Kasumi-1 (cell line): Measurements from ENCODE around the gene VHLL.
"Not testable (repeated sequence)": the region's sequence is repeated elsewhere in the genome, so short reads cannot be mapped to it uniquely, and the experiment has no call there.

Source experiments
- DNase-seq, 2 experiments: peaks; one replicate each; lab custom pipeline; 2025; lab: John Stamatoyannopoulos, UW

Gene VHLL

DNA sequence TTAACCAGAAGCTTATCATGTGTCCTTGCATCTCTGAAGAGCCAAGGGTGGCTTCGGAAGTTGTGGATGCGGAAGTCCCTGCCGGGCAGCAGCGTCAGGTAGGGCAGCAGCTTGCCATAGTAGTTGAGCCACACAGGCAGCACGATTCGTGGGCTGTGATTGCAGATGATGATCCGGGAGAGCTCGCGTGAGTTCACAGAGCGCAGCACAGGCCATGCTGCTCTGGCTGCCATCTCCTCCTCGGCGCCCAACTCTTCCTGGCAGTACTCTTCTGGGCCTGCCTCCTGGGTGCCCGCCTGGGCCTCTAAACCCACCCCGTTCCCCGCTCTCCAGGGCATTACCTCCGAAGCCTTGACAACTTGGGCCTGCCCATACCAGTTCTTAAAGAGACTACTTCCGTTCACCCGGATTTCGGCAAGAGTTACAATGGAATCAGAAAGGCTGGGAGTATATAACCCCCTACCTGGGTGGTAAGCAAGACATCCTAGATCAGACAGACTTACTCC is at the start of gene VHLL:
Gene VHLL, minus strand, starts transcription at position 456 of the 506 bp plus-strand sequence. Its CDS starts 118 bp downstream, at position 338.
- no peak for DNase-seq

DNA sequence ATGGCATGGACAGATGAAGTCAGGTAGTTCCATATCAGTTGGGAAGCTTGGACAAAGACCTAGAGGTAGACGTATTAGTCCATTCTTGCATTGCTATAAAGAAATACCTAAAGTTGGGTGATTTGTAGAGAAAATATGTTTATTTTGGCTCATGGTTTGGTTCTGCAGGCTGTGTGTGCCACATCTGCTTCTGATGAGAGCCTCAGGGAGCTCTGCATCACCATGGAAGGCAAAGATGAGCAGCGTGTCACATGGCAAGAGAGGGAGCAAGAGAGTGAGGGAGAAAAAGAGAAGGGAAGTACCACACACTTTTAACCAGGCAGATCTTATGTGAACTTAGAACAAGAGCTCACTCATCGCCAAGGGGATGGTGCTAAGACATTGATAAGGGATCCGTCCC is 48.2 kb upstream of the VHLL start:
- no peak for DNase-seq

DNA sequence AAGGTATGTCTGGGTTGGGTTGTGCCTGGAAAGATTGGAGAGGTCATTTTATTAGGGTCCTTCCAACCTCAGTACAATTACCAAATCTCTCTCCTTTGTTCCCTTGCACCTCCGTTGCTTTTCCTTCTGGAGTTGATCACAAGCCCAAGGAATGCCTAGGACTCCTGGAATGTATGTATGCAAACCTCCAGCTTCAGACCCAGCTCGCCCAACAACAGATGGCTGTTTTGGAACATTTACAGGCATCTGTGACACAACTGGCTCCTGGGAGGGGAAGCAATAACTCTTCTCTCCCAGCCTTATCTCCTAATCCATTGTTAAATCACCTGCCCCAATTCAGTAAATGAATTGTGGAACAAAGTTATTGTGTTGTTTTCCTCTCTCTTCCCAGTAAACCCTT is 47.5 kb upstream of the VHLL start:
- DNase-seq = no peak

DNA sequence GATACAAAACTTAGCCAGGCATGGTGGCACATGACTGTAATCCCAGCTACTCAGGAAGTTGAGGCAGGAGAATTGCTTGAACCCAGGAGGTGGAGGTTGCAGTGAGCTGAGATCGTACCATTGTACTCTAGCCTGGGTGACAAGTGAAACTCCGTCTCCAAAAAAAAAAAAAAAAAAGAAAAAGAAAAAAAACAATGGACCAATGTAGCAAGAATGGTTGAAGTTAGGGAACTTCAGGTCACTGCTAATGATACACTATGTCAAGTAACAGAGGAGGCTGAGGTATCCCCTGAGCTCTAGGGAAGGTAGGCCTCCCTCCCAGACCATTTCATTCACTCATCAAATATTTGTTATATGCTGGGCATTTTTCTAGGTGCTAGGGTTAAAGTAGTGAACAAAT is 46.9 kb upstream of the VHLL start:
- DNase-seq = not testable (repeated sequence)

DNA sequence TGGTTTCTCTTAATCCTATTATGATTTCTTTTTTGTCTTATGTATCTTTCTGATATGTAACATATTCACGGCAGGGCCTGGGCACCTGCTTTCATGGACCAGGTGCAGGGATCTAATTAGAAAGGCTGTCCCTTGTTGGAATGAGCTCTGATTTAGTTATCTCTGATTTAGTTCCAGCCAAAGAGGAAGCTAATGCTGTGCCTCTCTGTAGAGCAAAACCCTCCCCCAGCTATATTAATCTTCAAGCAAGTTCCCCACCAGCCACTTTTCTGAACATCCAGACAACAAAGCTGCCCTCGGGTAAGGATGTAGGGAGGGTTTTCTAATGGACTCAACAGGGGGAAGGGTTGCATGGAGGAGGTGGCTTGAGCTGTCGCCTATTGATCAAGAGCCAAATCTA is 45.3 kb upstream of the VHLL start:
- DNase-seq = peak in 1 of 2 experiments; percentile 9

DNA sequence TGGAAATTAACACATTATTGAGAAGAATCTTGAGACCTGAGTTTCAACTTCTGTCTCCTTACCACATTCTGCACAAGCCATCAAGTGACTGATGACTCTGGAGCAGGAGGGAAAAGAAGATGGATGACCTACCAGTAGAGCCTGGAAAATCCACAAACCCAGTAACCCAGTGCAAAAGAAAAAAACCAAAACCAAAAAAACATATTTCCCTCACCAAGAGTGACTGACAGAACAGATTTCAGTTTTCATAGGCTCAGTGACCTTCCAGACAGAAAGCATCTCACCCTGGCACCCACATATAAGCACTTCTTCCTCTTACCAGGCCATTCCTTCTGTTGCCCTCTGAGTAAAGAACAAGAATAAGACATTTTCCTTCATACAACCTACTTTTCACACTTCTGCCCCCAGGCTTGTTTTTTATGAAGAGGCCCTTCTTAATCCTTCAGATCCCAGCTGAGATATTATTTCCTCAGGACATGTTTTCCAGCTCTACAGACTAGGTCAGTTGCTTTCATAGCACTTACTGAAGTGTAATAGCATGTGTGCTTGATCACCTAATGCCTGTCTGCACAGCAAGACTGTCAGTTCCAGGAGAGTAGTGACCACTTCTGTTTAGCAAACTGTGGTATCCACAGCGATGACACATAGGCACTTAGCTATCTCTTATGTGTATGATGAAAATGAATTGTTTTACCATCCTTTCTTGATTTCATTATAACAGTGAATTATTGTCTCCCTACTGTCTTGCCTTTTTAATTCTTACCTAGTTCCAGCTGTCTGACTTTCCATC is 43.3 kb upstream of the VHLL start:
- DNase-seq = no peak

DNA sequence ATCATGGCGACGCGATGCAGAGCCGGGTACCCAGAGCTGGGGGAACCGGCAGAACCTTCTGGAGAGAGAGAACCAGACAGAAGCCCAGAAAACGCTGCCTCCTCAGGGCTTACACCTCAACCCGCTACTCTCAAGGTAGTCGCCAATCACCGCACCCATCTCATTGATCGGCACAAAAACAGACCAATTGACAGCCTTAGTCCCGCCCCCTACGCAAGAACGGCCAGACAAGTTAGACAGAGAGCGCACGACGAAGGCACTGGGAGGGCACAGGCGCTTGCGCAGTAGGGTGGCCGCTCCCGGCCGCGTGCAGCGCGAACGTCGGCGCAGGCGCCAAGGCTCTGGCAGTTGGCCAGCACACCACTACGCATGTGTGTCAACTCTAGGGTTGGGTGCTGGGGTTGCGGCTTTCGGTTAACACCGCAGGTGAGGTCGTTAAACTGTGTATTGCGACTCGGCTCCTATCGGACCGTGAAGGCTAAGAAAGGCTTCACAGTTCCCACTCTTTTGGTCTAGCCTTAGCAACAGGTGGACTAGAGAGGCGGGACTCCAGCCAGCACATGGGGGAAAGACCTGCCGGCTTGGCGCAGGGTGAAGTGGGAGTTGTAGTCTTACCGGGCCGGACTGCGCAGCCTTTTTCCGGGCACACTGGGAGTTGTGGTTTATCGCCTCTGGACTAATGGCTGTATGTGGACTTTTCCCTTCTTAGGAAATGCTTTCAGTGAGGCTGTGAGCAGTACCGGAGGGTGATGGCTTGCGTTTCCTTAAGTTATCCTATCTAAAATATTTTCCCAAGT is 39.3 kb upstream of the VHLL start, which contains the start of the genes CCT3 and TSACC:
Gene CCT3, minus strand, starts transcription at position 113 of the 797 bp plus-strand sequence. Its CDS starts 108 bp downstream, at position 5.
Gene TSACC, plus strand, starts transcription at position 347 of the 797 bp plus-strand sequence. CDS start 1,232 bp downstream, outside the sequence.
- peak; percentile 99 to 100 for DNase-seq

DNA sequence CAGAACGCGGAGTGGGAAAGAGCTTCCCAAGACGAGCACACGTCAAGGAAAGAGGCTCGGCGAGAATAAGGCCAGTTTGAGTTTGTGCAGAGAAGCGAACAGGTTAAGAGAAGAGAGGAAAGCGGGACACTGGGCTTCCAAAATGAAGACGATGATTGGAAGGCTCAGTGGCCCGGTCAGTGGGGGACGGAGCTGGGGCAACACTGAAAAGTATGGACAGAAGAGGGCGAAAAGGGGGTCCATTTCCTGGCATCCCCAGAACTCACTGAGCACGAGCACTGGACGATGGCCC is 38.7 kb upstream of the VHLL start:
- DNase-seq = peak in 1 of 2 experiments; percentile 26

DNA sequence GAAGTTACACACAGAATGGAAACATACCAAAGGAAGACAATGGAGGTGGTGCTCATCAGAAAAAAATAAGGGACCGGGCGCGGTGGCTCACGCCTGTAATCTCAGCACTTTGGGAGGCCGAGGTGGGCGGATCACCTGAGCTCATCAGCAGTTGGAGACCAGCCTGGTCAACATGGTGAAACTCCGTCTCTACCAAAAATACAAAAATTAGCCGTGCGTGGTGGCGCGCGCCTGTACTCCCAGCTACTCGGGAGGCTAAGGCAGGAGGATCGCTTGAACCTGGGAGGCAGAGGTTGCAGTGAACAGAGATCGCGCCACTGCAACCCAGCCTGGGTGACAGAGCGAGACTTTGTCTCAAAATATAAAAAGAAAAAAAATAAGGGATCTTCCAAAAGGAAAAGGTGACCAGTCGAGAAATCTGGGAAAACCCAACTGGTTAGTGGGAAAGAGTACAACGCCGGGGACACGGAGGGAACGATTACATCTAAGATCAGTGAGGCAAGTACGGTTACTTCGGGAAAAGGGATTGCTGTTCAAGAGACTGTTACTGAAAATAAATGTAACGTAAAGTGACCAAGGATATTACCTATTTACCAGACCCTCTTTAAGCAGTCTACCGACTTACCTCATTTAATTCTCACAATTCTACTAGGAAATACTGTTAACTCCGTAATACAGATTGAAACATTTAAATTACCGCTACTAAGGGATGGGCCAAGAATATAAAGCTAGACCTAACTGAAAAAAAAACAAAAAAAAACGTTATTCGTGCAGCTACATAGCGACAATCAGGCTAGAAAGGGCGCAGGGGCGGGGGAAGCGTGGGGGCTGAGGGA is 38.2 kb upstream of the VHLL start:
- DNase-seq = peak in 1 of 2 experiments; percentile 20

DNA sequence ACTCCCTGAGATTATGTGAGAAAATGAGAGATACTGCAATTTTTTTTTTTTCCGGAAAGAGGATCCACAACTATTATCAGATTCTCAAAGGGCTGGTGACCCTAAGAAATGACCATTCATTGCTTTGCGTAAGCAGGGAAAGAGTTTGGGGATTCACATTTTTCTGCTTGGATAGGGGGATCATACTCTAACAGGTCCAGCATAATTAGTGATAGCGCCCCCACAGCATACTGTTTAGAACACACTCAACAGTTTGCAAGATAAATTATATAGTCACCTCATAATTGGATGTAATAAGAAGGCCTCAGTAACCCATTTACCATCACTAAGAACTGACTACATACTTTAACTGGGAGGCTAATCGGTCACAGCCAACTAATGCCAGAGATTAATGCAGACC is 37.1 kb upstream of the VHLL start:
- peak; percentile 39 to 74 for DNase-seq

DNA sequence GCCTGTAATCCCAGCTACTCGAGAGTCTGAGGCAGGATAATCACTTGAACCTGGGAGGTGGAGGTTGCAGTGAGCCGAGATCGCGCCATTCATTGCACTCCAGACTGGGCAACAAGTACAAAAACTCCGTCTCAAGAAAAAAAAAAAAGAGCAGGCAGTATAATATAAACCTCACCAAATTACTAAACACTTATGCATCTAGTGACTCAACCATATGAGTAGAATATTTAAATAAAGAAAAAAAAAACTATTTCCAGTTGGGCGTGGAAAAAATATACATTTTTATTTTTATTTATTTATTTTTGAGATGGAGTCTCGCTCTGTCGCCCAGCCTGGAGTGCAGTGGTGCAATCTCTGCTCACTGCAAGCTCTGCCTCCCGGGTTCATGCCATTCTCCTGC is 24.1 kb upstream of the VHLL start:
- DNase-seq = not testable (repeated sequence)

DNA sequence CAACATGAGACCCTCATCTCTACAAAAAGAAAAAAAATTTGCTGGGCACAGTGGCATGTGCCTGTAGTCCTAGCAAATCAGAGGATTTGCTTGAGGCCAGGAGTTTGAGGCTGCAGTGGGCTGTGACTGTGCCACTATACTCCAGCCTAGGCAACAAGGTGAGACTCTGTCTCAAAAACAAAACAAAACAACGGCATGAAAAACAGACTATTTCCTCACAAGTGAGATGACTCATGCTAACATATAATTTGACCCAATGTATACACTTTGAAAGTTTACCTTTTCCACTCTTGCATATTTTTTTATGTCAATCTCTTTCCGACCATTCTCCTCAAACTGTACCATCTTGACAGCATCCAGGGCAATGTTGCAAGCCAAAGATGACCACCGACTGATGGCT is 21.5 kb upstream of the VHLL start:
- no peak for DNase-seq

DNA sequence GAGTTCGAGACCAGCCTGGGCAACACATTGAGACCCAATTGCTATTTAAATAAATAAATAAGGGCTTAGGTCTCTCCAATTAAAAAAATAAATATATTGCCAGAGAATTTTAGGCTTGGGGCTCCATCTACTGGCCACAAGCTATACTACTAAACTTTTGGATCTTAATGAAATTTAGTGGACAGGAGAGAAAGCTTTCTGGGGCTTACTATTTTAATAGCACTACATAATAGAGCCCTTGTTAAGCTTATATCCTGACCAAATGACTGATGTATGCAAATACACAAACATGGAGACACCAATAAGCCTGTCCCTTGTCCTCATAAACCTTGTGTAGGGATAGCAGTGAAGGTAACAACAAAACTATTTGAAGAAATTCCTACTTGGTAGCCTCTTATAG is 20.6 kb upstream of the VHLL start:
- peak; percentile 46 to 51 for DNase-seq

DNA sequence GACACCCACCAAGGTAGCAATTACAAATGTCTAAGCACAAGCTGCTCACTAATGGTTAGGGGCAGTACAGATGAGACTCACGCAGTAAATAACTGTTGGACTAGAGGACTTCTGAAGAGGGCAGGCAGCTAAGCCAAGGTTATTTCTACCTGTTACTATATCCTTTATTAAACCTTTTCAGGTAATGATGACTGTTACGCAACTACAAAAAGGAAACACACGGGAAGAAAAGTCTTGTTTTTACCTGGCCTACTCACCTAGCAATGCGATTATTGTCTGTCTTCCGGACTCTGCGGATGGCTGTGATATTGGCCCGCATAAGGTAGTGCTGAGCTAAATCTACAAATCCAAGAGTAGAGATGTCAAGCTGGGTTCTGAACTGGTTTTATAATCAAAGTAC is 17.8 kb upstream of the VHLL start:
- DNase-seq = no peak

DNA sequence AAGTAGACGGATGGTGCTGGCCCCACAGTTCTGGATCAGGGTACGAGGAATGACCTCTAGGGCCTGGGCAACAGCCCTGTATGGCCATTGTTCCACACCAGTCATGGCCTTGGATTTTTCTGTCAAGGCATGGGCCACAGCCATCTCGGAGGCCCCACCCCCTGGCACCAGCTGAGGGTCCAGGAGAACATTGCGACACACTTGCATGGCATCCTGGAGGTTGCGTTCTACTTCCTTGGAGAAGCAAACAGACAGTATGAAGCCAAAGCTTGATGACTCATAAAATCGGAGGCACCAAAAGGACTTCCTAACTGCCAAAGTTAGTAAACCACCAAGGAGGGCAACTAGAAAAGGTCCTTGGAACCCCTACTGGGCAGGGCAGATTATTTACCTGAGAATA is 11.9 kb upstream of the VHLL start:
- peak; percentile 44 to 70 for DNase-seq

DNA sequence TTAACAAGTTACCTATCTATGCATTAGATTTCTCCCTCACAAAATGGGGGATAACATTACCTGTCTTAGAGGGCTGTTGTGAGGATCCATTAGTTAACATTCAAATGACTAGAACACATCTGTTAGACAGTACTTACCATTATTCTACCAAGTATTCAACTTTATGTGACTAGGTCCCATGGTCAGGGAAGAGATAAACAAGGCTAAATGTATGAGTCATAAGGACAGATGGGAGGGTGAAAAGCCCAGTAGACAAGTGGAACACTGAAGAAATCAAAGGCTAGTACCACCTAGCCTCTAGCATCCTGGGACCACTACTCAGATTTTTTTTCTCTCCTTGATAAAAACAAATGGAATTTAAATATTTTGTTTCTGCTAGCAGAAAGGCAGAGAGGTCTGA is 9.0 kb upstream of the VHLL start:
- no peak for DNase-seq

DNA sequence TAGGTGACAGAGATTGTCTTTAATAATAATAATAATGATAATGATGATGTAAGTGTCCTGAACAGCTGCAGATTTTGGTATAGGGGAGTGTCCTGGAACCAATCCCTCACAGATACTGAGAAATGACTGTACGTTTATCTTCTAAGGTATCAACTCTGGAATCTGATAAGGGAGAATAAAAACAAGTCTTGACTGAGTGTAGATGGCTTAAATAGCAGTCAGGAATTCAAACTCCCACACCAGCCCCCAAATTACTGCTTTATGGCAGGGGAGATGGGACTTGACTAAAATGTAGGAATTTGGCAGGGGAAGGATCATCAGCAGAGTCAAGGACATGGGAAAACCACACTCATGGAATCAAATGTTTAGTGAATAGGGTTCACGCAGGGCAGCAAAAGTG is 6.1 kb upstream of the VHLL start:
- no peak for DNase-seq

DNA sequence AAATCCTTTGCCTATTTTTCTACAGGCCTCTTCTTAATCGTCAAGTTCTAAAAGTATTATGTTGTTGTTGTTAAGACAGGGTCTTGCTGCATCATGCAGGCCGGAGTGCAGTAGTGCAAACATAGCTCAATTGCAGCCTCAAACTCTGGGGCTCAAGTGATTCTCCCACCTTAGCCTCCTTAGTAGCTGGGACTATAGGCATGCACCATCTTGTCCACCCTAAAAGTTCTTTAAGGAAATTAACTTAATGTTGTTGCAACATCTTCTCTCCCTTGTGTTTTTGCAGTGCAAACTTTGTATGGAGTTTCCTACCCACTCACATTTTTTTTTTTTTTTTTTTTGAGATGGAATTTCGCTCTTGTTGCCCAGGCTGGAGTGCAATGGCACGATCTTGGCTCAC is 4.1 kb upstream of the VHLL start:
- no peak for DNase-seq

DNA sequence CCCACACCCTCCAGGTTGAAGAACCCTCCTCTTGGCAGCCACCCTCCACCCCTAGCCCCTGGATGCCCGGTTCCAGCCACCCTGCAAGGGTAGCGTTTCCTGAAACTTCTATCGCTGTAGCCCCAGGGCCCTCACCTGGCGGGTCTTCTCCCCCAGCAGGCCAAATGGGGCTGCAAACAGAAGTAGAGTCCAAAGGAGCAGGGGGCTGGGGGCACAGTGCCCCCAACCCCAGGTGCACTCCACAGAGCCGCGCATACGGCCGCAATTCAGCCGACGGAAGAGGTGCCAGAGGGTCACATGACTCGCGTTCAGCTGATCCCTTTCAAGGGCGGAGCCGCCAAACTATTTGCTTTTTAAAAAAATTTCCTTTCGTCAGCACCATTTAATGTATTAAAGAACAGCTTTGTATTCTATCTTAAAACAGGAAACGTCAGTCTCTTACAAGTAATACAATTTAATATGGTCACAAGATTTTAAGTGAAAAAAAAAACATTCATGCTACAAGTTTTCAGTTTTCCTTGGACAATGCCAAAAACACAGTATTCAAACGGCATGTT is 3.6 kb downstream of the VHLL start, which contains the start of gene GLMP:
Gene GLMP, minus strand, starts transcription at position 289 of the 557 bp plus-strand sequence. Its CDS starts 34 bp downstream, at position 255.
- peak; percentile 53 to 76 for DNase-seq

DNA sequence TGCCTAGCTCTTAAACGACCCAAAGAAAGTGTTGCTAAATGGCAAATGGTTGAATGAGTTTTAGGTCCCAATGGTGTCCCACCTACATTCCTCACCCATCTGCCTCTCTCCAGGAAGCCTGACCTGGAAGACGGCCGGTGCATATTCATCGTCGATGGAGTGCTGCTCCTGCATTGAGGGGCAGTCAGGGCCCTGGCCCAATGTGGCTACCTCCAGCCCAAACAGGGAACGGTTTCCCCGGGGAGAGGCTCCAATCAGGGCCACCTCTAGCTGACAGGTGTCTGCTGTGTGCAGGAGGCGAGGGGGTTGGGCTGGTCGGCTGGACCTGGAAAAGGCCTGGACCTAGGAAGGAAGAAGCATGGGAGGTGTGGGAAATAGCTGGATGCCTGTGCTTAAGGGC is 5.2 kb downstream of the VHLL start:
- no peak for DNase-seq

DNA sequence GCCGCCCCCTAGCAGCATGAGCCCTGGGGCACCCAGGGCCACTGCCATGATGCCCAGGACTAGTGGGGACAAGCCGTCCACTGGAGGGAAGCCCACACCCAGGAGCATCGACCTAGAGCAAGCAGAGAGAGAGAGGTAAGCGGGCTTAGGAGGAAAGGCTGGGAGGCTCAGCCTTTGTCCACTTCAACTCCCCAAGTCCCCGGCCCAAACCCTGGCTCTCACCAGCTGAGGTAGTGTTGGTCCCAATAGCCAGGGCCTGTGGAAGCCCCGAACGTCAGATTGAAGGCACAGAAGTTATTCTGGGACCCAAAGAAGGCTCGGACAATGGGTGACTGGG is 6.0 kb downstream of the VHLL start:
- DNase-seq = no peak
